Measurements from ENCODE around the gene HOXB2. TPM values are rescaled to one million over a fixed set of nuclear protein-coding genes. Genes with fewer than 3 reads are reported as not detected.

HOXB2 gene
- total RNA-seq, 1 experiment from 2014 or later: 3.7 TPM

- ATAC-seq (no peak), DNase-seq (ENCODE audit: low spot score) (no peak)
- Mint-ChIP-seq H3K27ac (no peak overlapping the region), H3K9me3 (no peaks in the 10 kb centered on the region), H3K27me3 (ENCODE audit: low read depth) (peaks cover 86% of the 10 kb centered on the region), H3K4me1 (peaks cover 29% of the 10 kb centered on the region), H3K4me3 (no peak overlapping the region), H3K36me3 (no peaks in the 10 kb centered on the region)
- no peak for TF ChIP-seq KAT7 (CRISPR knock-in tag; IDR thresholded peaks at IDR 0.05; ENCODE audit: borderline replicate concordance)
- TF ChIP-seq ZNF423 (CRISPR knock-in tag; IDR thresholded peaks at IDR 0.05): no peak
- TF ChIP-seq, protein P1, sequence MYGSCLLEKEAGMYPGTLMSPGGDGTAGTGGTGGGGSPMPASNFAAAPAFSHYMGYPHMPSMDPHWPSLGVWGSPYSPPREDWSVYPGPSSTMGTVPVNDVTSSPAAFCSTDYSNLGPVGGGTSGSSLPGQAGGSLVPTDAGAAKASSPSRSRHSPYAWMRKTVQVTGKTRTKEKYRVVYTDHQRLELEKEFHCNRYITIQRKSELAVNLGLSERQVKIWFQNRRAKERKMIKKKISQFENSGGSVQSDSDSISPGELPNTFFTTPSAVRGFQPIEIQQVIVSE (CRISPR knock-in tag; IDR thresholded peaks at IDR 0.05; ENCODE audit: borderline replicate concordance): no peak
- no peak for TF ChIP-seq HMGXB4 (CRISPR knock-in tag; IDR thresholded peaks at IDR 0.05)
- no peak for TF ChIP-seq FOXP1 (CRISPR knock-in tag; IDR thresholded peaks at IDR 0.05; ENCODE audit: borderline replicate concordance)
- no peak for TF ChIP-seq NFYB (CRISPR knock-in tag; conservative IDR thresholded peaks at IDR 0.05; ENCODE audit: low read depth)
- TF ChIP-seq IRF2 (CRISPR knock-in tag; IDR thresholded peaks at IDR 0.05; ENCODE audit: borderline replicate concordance, low read depth): no peak
- TF ChIP-seq, protein P2, sequence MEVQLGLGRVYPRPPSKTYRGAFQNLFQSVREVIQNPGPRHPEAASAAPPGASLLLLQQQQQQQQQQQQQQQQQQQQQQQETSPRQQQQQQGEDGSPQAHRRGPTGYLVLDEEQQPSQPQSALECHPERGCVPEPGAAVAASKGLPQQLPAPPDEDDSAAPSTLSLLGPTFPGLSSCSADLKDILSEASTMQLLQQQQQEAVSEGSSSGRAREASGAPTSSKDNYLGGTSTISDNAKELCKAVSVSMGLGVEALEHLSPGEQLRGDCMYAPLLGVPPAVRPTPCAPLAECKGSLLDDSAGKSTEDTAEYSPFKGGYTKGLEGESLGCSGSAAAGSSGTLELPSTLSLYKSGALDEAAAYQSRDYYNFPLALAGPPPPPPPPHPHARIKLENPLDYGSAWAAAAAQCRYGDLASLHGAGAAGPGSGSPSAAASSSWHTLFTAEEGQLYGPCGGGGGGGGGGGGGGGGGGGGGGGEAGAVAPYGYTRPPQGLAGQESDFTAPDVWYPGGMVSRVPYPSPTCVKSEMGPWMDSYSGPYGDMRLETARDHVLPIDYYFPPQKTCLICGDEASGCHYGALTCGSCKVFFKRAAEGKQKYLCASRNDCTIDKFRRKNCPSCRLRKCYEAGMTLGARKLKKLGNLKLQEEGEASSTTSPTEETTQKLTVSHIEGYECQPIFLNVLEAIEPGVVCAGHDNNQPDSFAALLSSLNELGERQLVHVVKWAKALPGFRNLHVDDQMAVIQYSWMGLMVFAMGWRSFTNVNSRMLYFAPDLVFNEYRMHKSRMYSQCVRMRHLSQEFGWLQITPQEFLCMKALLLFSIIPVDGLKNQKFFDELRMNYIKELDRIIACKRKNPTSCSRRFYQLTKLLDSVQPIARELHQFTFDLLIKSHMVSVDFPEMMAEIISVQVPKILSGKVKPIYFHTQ (CRISPR knock-in tag; IDR thresholded peaks at IDR 0.05): no peak
- TF ChIP-seq NFE2L1 (CRISPR knock-in tag; IDR thresholded peaks at IDR 0.05): no peak
- TF ChIP-seq GRHL2 (CRISPR knock-in tag; IDR thresholded peaks at IDR 0.05; ENCODE audit: insufficient replicate concordance, severe bottlenecking): no peak
- no peak for TF ChIP-seq ZSCAN18 (CRISPR knock-in tag; IDR thresholded peaks at IDR 0.05)
- no peak for TF ChIP-seq ZNF219 (CRISPR knock-in tag; IDR thresholded peaks at IDR 0.05; ENCODE audit: borderline replicate concordance)
- no peak for TF ChIP-seq GABPB1 (CRISPR knock-in tag; IDR thresholded peaks at IDR 0.05)
- ChIA-PET POLR2A (no interaction called here), CTCF (no interaction called here)
Observed at GRCh38 chr17:48494335-48494734, 50.6 kb downstream of the HOXB2 start.

Other genes with a start within 250 kb of the HOXB2 start
- 0.30 to 0.57 TPM in 2 of 3 replicates, not detected in the other for gene SKAP1, start 114.9 kb downstream of the HOXB2 start, total RNA-seq (2021)
- 0.41 to 0.63 TPM (median 0.55 TPM) in 3 replicates for gene HOXB1, start 14.1 kb downstream of the HOXB2 start, total RNA-seq (2021)
- 0.04 TPM in 1 of 3 replicates, not detected in the others for gene HOXB4, start 33.2 kb upstream of the HOXB2 start, total RNA-seq (2021)
- gene HOXB3, start 45.1 kb upstream of the HOXB2 start, total RNA-seq (2021): 0.09 to 0.30 TPM (median 0.11 TPM) in 3 replicates
- gene HOXB5, start 48.7 kb upstream of the HOXB2 start, total RNA-seq (2021): not detected in 3 replicates
- 0.11 TPM in 1 of 3 replicates, not detected in the others for gene HOXB6, start 59.9 kb upstream of the HOXB2 start, total RNA-seq (2021)
- gene HOXB7, start 65.9 kb upstream of the HOXB2 start, total RNA-seq (2021): 0.14 TPM in 1 of 3 replicates, not detected in the others
- not detected in 3 replicates for gene HOXB8, start 70.2 kb upstream of the HOXB2 start, total RNA-seq (2021)
- 0.09 to 0.24 TPM (median 0.09 TPM) in 3 replicates for gene HOXB9, start 81.2 kb upstream of the HOXB2 start, total RNA-seq (2021)
- gene PRAC1, start 177.4 kb upstream of the HOXB2 start, total RNA-seq (2021): 35.2 to 60.8 TPM (median 37.9 TPM) in 3 replicates
- gene PRAC2, start 178.1 kb upstream of the HOXB2 start, total RNA-seq (2021): 8.0 to 22.3 TPM (median 9.2 TPM) in 3 replicates
- 1.6 to 2.8 TPM (median 1.7 TPM) in 3 replicates for gene HOXB13, start 183.6 kb upstream of the HOXB2 start, total RNA-seq (2021)

Measured in WTC11 (cell line).